ENCODE results near the gene ZBTB32. TPM values are rescaled to one million over a fixed set of nuclear protein-coding genes. Genes with fewer than 3 reads are reported as not detected.
"Not testable (repeated sequence)": the region's sequence is repeated elsewhere in the genome, so short reads cannot be mapped to it uniquely, and the experiment has no call there.

ZBTB32 gene
- total RNA-seq, result not detected in 2 replicates

DNA sequence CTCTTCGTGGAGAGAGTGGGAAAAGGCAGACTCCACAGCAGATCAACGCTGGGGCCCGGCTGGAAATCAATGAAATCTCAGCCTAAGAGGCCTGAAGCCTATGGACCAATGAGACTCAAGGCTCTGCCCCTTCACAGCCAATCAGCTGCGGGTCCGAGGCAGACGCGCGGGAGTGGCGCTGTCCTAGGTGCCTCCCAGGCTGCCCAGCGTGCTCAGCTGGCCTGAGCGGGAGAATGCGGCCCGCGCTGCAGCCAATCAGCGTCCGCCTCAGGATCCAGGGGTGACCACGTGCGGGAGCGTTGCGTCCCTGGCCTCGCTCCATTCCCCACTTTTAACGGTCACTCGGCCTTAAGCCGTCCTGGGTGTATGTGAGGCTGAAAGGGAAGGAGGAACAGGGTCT lies at the start of gene ZBTB32:
ZBTB32 (plus strand) TSS at position 341 of the 400 bp plus-strand sequence. CDS start 10,069 bp downstream, outside the sequence.
- TF ChIP-seq, protein P1, sequence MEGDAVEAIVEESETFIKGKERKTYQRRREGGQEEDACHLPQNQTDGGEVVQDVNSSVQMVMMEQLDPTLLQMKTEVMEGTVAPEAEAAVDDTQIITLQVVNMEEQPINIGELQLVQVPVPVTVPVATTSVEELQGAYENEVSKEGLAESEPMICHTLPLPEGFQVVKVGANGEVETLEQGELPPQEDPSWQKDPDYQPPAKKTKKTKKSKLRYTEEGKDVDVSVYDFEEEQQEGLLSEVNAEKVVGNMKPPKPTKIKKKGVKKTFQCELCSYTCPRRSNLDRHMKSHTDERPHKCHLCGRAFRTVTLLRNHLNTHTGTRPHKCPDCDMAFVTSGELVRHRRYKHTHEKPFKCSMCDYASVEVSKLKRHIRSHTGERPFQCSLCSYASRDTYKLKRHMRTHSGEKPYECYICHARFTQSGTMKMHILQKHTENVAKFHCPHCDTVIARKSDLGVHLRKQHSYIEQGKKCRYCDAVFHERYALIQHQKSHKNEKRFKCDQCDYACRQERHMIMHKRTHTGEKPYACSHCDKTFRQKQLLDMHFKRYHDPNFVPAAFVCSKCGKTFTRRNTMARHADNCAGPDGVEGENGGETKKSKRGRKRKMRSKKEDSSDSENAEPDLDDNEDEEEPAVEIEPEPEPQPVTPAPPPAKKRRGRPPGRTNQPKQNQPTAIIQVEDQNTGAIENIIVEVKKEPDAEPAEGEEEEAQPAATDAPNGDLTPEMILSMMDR (IDR thresholded peaks at IDR 0.05; ENCODE audit: extremely low read depth, low read depth, low read length), result no peak
- DNase-seq (ENCODE audit: insufficient read length, low spot score, missing footprints), result peak; percentile 96

GRCh38 chr19:35654828-35655227 lies 49.5 kb upstream of the ZBTB32 start:
- peaks cover 17% of the 10 kb centered on the region for H3K79me2 ChIP-seq (ENCODE audit: insufficient read depth, low read length)
- H3K36me3 ChIP-seq (ENCODE audit: insufficient read depth, low read length), result peaks cover 63% of the 10 kb centered on the region
- H3K9me3 ChIP-seq (ENCODE audit: low read depth, low read length); H2AFZ ChIP-seq (ENCODE audit: low read length); DNase-seq (ENCODE audit: insufficient read length, low spot score, missing footprints); H3K4me2 ChIP-seq (ENCODE audit: insufficient read depth, low read length); H3K27ac ChIP-seq (ENCODE audit: low read depth, low read length); H3K27me3 ChIP-seq (ENCODE audit: insufficient read depth, low read length); H3K4me3 ChIP-seq (ENCODE audit: insufficient read depth, low read length); H3K4me1 ChIP-seq (ENCODE audit: insufficient read depth, low read length): not testable (repeated sequence)
- H4K20me1 ChIP-seq (ENCODE audit: insufficient read depth, low read length), result peaks cover 20% of the 10 kb centered on the region

More for the DNA sequence above, at the start of gene ZBTB32:
- no peaks in the 10 kb centered on the region for H3K36me3 ChIP-seq (ENCODE audit: insufficient read depth, low read length)
- no peaks in the 10 kb centered on the region for H3K9me3 ChIP-seq (ENCODE audit: low read depth, low read length)
- no peak within 1 kb of the TSS for H3K4me2 ChIP-seq (ENCODE audit: insufficient read depth, low read length)
- H2AFZ ChIP-seq (ENCODE audit: low read length), result no peak within 1 kb of the TSS
- H4K20me1 ChIP-seq (ENCODE audit: insufficient read depth, low read length), result no peaks in the 10 kb centered on the region
- H3K27ac ChIP-seq (ENCODE audit: low read depth, low read length), result no peak within 1 kb of the TSS
- H3K4me1 ChIP-seq (ENCODE audit: insufficient read depth, low read length), result peaks cover 6% of the 10 kb centered on the region
- H3K27me3 ChIP-seq (ENCODE audit: insufficient read depth, low read length), result no peaks in the 10 kb centered on the region
- no peaks in the 10 kb centered on the region for H3K79me2 ChIP-seq (ENCODE audit: insufficient read depth, low read length)
- H3K4me3 ChIP-seq (ENCODE audit: insufficient read depth, low read length), result no peak within 1 kb of the TSS

DNA sequence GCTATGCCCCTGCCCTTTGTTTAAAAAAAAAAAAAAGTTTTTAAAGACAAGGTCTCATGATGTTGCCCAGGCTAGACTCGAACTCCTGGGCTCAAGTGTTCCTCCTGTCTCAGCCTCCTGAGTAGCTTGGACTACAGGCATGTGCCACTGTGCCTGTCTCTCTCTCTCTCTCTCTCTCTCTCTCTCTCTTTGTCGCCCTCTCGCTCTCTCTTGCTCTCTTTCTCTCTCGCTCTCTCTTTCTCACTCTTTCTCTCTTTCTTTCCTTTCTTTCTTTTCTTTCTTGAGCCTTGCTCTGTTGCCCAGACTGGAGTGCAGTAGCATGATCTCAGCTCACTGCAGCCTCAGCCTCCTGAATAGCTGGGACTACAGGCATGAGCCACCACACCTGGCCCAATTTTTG lies 48.8 kb upstream of the ZBTB32 start:
- no peaks in the 10 kb centered on the region for H3K4me1 ChIP-seq (ENCODE audit: insufficient read depth, low read length)
- H2AFZ ChIP-seq (ENCODE audit: low read length), result no peak overlapping the region
- no peak for DNase-seq (ENCODE audit: insufficient read length, low spot score, missing footprints)
- H3K4me2 ChIP-seq (ENCODE audit: insufficient read depth, low read length), result no peak overlapping the region
- peaks cover 63% of the 10 kb centered on the region for H3K36me3 ChIP-seq (ENCODE audit: insufficient read depth, low read length)
- H3K27ac ChIP-seq (ENCODE audit: low read depth, low read length), result no peak overlapping the region
- peaks cover 18% of the 10 kb centered on the region for H4K20me1 ChIP-seq (ENCODE audit: insufficient read depth, low read length)
- no peaks in the 10 kb centered on the region for H3K27me3 ChIP-seq (ENCODE audit: insufficient read depth, low read length)
- no peaks in the 10 kb centered on the region for H3K9me3 ChIP-seq (ENCODE audit: low read depth, low read length)
- H3K79me2 ChIP-seq (ENCODE audit: insufficient read depth, low read length), result peaks cover 9% of the 10 kb centered on the region
- H3K4me3 ChIP-seq (ENCODE audit: insufficient read depth, low read length), result no peak overlapping the region
- TF ChIP-seq, protein P1 (IDR thresholded peaks at IDR 0.05; ENCODE audit: extremely low read depth, low read depth, low read length), result no peak

DNA sequence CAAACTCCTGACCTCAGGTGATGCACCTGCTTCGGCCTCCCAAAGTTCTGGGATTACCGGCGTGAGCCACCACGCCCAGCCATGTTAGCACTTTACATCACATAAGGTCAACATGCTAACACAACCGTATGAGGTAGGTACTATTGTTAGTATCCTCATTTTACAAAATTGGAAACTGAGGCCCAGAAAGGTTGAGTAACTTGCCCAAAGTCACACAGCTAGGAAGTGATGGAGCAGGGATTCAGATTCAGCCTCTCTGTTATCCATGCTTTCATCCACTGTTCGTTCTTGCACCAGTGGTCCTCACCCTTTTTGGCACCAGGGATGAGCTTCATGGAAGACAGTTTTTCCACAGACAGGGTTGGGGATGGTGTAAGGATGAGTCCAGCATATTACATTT lies 47.7 kb upstream of the ZBTB32 start:
- Histone ChIP-seq H3K4me2 (ENCODE audit: insufficient read depth, low read length) (no peak overlapping the region), H3K4me1 (ENCODE audit: insufficient read depth, low read length) (no peaks in the 10 kb centered on the region), H3K36me3 (ENCODE audit: insufficient read depth, low read length) (peaks cover 57% of the 10 kb centered on the region), H3K9me3 (ENCODE audit: low read depth, low read length) (no peaks in the 10 kb centered on the region), H2AFZ (ENCODE audit: low read length) (no peak overlapping the region), H3K27ac (ENCODE audit: low read depth, low read length) (no peak overlapping the region), H3K4me3 (ENCODE audit: insufficient read depth, low read length) (no peak overlapping the region), H3K79me2 (ENCODE audit: insufficient read depth, low read length) (peaks cover 2% of the 10 kb centered on the region), H4K20me1 (ENCODE audit: insufficient read depth, low read length) (peaks cover 11% of the 10 kb centered on the region), H3K27me3 (ENCODE audit: insufficient read depth, low read length) (no peaks in the 10 kb centered on the region)
- TF ChIP-seq, protein P1 (IDR thresholded peaks at IDR 0.05; ENCODE audit: extremely low read depth, low read depth, low read length), result no peak
- DNase-seq (ENCODE audit: insufficient read length, low spot score, missing footprints), result no peak
